ENCODE data around the gene PTPRQ. TPM values are rescaled to one million over a fixed set of nuclear protein-coding genes. Genes with fewer than 3 reads are reported as not detected.

PTPRQ gene
- total RNA-seq, 1 experiment from 2014 or later, result not detected

DNA sequence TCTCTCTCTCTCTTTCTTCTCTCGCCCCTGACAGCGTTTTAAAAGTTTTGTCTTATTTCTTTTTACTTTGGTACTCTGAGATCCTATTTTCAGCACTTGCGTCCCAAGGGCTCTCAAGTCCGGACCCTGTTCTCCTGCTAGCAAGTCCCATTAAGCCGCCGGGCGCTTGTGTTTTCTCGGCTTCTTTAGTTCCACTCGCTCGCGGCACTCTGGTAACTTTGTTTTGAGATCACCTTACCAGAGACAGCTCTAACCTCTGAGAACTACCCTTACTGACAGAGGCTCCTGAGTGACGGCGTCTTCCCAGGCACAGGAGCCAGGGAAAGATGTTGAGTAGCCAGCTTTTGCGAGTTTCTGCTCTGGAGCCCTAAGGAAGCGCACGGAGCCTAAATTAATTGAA lies 270.0 kb downstream of the PTPRQ start:
- Mint-ChIP-seq H3K27ac (ENCODE audit: unreplicated experiment) (no peak overlapping the region), H3K9me3 (ENCODE audit: low read depth, unreplicated experiment) (no peaks in the 10 kb centered on the region), H3K36me3 (ENCODE audit: insufficient read depth, unreplicated experiment) (no peaks in the 10 kb centered on the region), H3K4me1 (ENCODE audit: low read depth, unreplicated experiment) (no peaks in the 10 kb centered on the region), H3K27me3 (ENCODE audit: unreplicated experiment) (no peaks in the 10 kb centered on the region), H3K4me3 (ENCODE audit: low read depth, unreplicated experiment) (no peak overlapping the region)
- BruUV-seq (replicated peaks), result no TSS peak
- TF ChIP-seq, protein P1, sequence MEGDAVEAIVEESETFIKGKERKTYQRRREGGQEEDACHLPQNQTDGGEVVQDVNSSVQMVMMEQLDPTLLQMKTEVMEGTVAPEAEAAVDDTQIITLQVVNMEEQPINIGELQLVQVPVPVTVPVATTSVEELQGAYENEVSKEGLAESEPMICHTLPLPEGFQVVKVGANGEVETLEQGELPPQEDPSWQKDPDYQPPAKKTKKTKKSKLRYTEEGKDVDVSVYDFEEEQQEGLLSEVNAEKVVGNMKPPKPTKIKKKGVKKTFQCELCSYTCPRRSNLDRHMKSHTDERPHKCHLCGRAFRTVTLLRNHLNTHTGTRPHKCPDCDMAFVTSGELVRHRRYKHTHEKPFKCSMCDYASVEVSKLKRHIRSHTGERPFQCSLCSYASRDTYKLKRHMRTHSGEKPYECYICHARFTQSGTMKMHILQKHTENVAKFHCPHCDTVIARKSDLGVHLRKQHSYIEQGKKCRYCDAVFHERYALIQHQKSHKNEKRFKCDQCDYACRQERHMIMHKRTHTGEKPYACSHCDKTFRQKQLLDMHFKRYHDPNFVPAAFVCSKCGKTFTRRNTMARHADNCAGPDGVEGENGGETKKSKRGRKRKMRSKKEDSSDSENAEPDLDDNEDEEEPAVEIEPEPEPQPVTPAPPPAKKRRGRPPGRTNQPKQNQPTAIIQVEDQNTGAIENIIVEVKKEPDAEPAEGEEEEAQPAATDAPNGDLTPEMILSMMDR (IDR thresholded peaks at IDR 0.05; ENCODE audit: unreplicated experiment), result no peak
- intact Hi-C loops (cut with micrococcal nuclease; ENCODE audit: unreplicated experiment), result no loop called here
- CTCF ChIA-PET, result interaction anchor here (0.6 kb wide), 1 partner anchor 69 kb away, joined by 5 read pairs; no protein-coding TSS in a partner anchor
- no peak for DNase-seq

DNA sequence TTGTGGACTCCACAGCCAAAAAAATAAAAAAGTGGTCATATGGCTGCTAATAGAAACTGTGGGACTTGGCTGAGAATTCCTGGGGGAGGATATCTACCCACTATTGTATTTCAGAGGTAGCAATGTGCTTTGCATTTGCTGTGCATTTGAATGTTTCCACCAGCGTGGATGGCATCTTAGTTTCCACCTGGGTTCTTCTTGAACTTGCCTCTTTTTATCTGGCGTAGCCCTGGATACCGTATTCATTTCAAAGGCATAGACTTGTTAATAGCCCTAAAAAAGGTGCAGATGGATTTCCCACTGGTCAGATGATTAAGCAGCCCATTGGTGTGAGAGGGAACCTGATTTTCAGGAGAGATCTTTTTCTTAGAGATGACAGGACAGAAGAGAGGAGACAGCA lies 270.8 kb downstream of the PTPRQ start:
- no peaks in the 10 kb centered on the region for H3K9me3 Mint-ChIP-seq (ENCODE audit: low read depth, unreplicated experiment)
- intact Hi-C loops (cut with micrococcal nuclease; ENCODE audit: unreplicated experiment), result no loop called here
- H3K4me1 Mint-ChIP-seq (ENCODE audit: low read depth, unreplicated experiment), result no peaks in the 10 kb centered on the region
- no peaks in the 10 kb centered on the region for H3K36me3 Mint-ChIP-seq (ENCODE audit: insufficient read depth, unreplicated experiment)
- no peaks in the 10 kb centered on the region for H3K27me3 Mint-ChIP-seq (ENCODE audit: unreplicated experiment)
- H3K27ac Mint-ChIP-seq (ENCODE audit: unreplicated experiment), result no peak overlapping the region
- TF ChIP-seq, protein P1 (IDR thresholded peaks at IDR 0.05; ENCODE audit: unreplicated experiment), result no peak
- CTCF ChIA-PET, result no interaction called here
- no peak overlapping the region for H3K4me3 Mint-ChIP-seq (ENCODE audit: low read depth, unreplicated experiment)
- no TSS peak for BruUV-seq (replicated peaks)
- no peak for DNase-seq

DNA sequence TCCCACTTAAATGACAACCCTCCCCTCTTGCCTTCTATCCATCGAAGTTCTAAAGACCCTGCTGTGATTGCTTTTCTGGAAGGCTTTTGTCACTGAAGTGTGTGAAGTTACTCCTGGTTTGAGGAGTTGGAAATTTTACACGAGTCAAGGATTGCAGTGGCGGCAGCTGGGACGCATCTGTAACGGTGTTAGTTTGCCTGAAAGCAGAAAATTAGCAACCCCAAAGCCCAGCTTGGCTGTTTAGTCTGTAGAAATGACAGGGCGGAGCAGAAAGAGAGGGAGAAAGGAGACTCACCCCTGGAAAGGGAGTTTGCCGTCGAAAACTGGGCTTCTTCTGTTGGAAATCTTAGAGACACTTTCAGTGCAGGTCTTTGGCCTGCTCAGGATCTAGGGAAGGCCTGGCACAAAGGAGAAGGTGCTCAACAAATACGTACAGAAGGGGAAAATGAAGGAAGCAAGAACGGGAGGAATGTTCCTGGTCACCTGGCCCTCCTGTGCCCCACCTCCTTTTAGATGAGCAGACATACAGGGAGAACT lies 271.7 kb downstream of the PTPRQ start:
- Mint-ChIP-seq H3K27ac (ENCODE audit: unreplicated experiment) (no peak overlapping the region), H3K4me1 (ENCODE audit: low read depth, unreplicated experiment) (no peaks in the 10 kb centered on the region), H3K9me3 (ENCODE audit: low read depth, unreplicated experiment) (no peaks in the 10 kb centered on the region), H3K4me3 (ENCODE audit: low read depth, unreplicated experiment) (no peak overlapping the region), H3K27me3 (ENCODE audit: unreplicated experiment) (no peaks in the 10 kb centered on the region), H3K36me3 (ENCODE audit: insufficient read depth, unreplicated experiment) (no peaks in the 10 kb centered on the region)
- intact Hi-C loops (cut with micrococcal nuclease; ENCODE audit: unreplicated experiment), result no loop called here
- BruUV-seq (replicated peaks), result no TSS peak
- CTCF ChIA-PET, result no interaction called here
- DNase-seq, result no peak
- TF ChIP-seq, protein P1 (IDR thresholded peaks at IDR 0.05; ENCODE audit: unreplicated experiment), result no peak

DNA sequence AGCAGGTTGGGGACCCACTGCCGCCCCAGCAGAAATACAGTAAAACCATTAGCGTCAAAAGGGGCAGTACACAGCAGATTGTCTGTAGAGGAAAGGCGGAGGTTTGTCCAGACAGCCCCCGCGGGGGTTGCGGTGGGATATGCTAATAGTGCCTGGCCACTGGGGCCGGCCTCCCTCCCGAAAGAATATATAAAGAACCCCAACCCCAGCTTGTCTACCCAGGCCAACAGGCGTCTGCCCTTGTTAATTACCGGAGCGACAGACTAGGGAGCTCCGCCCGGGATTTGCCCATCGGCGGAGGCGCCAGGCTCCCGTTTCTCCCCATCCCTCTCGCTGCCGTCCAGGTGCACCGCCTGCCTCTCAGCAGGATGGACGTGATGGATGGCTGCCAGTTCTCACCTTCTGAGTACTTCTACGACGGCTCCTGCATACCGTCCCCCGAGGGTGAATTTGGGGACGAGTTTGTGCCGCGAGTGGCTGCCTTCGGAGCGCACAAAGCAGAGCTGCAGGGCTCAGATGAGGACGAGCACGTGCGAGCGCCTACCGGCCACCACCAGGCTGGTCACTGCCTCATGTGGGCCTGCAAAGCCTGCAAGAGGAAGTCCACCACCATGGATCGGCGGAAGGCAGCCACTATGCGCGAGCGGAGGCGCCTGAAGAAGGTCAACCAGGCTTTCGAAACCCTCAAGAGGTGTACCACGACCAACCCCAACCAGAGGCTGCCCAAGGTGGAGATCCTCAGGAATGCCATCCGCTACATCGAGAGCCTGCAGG lies 272.8 kb downstream of the PTPRQ start, which contains the start of gene MYF5:
Gene MYF5, plus strand, starts transcription at position 217 of the 774 bp plus-strand sequence. Its CDS starts 152 bp downstream, at position 369.
- no peak within 1 kb of the TSS for H3K27ac Mint-ChIP-seq (ENCODE audit: unreplicated experiment)
- H3K9me3 Mint-ChIP-seq (ENCODE audit: low read depth, unreplicated experiment), result no peaks in the 10 kb centered on the region
- H3K4me1 Mint-ChIP-seq (ENCODE audit: low read depth, unreplicated experiment), result no peaks in the 10 kb centered on the region
- CTCF ChIA-PET, result no interaction called here
- no peaks in the 10 kb centered on the region for H3K36me3 Mint-ChIP-seq (ENCODE audit: insufficient read depth, unreplicated experiment)
- DNase-seq, result no peak
- no peak within 1 kb of the TSS for H3K4me3 Mint-ChIP-seq (ENCODE audit: low read depth, unreplicated experiment)
- BruUV-seq (replicated peaks), result no TSS peak
- H3K27me3 Mint-ChIP-seq (ENCODE audit: unreplicated experiment), result no peaks in the 10 kb centered on the region
- intact Hi-C loops (cut with micrococcal nuclease; ENCODE audit: unreplicated experiment), result no loop called here
- TF ChIP-seq, protein P1 (IDR thresholded peaks at IDR 0.05; ENCODE audit: unreplicated experiment), result no peak
